HG03103 (cell line): ENCODE measurements around the gene KLHL22.
"Not testable (repeated sequence)": the region's sequence is repeated elsewhere in the genome, so short reads cannot be mapped to it uniquely, and the experiment has no call there.

ENCODE experiments used
- ATAC-seq: cut with Tn5 transposase; IDR thresholded peaks from one replicate; pipeline ENCODE4 v1.9.1; 2021; ENCODE audit warnings: low read depth; ENCODE audit not compliant: unreplicated experiment

KLHL22 gene

DNA sequence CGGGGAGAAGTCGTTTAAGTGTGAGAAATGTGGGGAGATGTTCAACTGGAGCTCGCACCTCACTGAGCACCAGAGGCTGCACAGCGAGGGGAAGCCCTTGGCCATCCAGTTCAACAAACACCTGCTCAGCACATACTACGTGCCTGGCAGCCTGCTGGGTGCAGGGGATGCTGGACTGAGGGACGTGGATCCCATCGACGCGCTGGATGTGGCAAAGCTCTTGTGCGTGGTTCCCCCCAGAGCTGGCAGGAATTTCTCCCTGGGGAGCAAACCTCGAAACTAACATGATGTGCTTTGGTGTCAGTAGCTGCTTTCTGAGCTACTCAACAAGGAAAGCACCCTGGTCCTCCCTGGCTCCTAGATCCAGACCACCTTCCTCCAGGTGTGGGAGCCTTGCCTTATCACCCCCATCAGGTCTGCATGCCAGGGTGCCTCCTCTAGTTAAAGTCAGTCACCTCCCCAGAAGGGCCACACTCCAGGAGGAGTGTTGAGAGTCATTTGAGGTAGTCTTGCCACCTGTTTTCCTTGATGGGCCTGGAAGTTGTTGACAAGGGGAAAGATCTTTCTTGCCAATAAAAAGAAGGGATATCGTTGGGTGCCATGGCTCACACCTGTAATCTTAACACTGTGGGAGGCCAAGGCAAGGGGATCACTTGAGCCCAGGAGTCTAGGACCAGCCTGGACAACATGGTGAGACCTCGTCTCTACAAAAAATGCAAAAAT lies 88.7 kb downstream of the KLHL22 start:
- no peak for ATAC-seq

DNA sequence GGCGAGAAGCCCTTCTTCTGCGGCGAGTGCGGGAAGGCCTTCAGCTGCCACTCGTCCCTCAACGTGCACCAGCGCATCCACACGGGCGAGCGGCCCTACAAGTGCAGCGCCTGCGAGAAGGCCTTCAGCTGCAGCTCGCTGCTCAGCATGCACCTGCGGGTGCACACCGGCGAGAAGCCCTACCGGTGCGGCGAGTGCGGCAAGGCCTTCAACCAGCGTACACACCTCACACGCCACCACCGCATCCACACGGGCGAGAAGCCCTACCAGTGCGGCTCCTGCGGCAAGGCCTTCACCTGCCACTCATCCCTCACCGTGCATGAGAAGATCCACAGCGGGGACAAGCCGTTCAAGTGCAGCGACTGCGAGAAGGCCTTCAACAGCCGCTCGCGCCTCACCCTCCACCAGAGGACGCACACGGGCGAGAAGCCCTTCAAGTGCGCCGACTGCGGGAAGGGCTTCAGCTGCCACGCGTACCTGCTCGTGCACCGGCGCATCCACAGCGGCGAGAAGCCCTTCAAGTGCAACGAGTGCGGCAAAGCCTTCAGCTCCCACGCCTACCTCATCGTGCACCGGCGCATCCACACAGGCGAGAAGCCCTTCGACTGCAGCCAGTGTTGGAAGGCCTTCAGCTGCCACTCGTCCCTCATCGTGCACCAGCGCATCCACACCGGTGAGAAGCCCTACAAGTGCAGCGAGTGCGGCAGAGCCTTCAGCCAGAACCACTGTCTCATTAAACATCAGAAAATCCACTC lies 89.5 kb downstream of the KLHL22 start:
- no peak for ATAC-seq

DNA sequence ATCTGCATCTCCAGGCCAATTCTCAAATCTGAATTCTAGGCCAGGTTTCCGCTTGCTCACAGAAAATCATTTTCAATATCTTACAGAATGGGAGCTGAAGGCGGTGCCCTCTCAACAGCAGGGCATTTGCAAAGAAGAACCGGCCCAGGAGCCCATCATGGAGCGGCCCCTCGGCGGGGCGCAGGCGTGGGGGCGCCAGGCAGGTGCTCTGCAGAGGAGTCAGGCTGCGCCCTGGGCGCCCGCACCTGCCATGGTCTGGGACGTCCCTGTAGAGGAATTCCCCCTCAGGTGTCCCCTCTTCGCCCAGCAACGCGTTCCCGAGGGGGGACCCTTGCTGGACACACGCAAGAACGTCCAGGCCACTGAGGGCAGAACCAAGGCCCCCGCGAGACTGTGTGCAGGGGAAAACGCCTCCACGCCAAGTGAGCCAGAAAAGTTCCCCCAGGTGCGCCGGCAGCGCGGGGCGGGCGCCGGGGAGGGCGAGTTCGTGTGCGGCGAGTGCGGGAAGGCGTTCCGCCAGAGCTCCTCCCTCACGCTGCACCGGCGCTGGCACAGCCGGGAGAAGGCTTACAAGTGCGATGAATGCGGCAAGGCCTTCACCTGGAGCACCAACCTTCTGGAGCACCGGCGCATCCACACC lies 90.2 kb downstream of the KLHL22 start:
- no peak for ATAC-seq

DNA sequence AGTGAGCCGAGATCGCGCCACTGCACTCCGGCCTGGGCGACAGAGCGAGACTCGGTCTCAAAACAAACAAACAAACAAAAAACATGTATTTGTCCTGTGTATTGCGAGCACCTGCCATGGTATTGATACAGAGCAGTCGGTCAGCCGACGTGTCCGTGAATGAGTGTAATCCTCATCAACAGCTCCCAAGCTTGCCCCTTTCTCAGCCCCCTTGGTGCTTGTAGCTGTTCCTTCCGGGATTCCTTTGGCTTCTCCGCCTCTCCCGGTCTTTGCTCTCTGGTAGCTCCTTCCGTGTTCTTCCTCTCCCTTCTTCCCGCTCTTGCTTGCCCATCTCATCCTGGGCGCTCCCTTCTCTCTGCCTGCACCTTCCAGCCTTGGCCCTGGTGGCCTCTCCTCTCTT lies 90.7 kb downstream of the KLHL22 start:
- ATAC-seq, result no peak

DNA sequence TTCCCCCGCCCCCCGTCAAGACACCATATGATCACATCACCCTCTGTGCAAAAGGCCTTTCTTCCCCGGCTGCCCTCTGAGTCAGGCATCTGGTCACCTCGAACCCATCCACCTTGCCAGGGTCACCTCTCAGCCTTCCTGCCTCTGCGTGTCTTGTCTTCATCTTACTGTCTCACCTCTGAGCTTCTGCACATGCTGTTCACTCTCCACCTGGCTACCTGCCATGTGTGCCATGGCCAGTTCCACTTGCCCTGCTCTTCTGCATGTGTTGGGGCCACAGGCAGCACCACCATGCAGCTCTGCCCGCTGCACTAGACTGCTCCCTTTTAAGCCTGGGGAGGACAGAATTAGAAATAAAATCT lies 91.8 kb downstream of the KLHL22 start:
- ATAC-seq, result no peak

DNA sequence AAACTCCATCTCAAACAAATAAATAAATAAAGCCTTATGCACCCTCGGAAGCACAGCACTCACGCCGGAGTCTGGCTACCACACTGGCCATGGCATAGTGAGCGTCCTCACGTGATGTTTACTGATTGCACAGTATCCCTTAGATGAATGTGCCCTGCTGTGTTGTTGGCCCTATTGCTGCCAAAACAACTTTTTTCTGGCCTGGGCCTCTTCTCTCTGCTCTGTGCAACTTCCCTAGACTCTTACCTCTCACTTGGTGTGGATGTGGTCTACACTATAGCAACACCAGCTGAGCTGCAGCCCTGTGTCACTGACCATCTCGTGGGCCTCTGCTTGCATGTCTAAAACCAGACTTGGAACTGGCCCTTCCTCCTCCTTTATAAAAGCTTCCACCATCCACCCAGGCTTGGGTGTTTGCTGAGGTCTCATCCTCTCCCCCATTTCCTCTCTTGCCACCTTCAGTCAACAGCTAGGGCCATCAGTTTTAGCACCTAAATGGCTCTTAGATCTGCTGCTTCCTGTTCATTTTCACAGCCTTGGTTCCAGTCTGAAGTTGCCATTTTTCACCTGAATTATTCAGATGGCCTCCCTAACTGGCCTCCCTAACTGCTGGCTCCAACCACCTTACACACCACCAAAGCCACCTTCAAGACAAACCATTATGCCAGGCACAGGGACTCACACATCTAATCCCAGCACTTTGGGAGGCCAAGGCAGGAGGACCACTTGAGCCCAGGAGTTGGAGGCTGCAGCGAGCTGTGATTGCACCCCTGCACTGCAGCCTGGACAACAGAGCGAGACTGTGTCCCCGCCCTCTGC lies 92.4 kb downstream of the KLHL22 start:
- ATAC-seq, result no peak

DNA sequence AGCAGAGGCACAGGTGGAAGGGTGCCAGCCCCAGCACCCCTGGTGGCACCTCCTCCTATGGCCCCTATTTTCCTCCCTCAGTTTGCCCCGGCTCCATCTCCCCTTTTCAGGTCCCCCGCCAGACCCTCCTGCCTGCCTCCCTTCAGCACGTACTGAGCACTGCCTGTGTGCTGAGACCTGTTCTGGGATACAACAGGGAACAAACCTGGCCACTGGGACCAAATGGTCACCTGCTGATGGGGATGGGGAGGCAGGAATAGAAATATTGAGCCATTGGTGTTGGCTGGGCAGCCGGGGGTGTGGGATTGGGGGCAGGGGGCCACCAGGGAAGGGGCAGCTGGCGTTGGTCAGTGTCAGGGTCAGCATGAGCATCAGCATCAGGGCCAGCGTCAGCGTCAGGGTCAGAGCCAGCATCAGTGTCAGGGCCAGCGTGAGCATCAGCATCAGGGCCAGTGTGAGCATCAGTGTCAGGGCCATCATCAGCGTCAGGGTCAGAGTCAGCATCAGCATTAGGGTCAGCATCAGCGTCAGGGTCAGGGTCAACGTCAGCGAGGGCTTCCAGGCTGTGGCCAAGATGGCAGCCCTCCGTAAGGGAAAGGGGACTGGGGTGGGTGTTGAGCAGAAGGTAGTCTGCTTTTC lies 94.1 kb downstream of the KLHL22 start:
- ATAC-seq, result no peak

DNA sequence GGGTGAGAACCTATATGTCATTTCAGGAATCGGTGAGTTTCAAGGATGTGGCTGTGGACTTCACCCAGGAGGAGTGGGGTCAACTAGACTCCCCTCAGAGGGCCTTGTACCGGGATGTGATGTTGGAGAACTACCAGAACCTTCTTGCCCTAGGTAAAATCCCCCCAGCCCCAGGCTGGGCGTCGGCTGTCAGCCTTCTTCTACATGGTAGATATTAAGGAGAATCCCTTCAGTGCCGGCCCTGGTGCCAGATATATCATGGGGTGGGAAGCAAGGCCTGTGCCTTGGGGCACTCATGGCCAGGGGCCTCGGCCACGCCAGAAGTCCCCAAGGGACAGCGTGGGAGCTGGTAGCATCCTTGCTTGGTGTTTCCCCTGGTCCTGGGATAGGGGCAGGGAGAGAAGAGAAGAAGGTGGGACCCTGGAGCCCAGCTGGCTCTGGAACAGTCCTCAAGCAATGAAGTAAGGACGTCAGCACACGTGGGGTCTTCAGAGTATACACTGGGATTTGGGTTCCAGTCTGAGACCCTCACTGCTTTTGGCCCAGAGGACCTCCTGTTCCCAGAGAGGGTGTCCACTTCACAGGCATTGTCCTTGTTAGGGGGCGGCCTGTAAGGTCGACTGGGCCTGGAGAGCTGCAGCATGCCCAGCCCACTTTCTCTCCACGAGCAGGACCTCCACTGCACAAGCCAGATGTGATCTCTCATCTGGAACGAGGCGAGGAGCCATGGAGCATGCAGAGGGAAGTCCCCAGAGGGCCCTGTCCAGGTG lies 94.8 kb downstream of the KLHL22 start:
- no peak for ATAC-seq

DNA sequence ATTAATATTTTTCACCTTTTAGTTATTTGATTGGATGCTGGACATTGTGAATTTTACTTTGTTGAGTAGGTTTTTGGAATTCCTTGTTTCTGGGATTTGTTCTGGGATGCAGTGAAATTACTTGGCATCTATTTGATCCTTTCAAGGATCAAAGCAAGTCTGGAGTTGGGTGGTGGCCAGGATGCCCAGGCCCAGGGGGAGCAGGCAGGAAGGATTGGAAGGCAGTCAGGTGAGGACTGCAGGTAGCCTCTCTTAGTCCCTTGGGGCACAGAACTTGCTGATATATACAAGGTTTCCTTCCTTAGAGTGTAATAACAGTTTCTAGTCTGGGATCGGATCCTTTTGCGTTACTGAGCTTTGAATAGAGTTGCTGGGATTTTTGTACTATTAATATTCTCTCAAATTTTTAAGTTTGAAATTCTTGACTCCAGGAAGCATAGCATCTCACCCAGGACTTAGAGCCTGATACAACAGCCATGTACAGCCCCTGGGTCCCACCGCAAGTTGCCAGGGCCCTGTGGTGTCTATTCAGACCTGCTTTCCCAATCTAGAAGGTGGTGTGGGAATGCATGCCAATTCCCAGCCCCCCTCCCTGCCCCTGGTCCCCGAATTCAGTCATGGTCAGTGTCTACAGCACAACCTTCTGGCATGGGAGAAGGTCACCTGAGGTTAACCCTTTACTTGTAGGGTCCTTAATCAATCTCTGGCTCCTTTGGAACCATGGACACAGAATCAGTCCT lies 95.6 kb downstream of the KLHL22 start:
- no peak for ATAC-seq

DNA sequence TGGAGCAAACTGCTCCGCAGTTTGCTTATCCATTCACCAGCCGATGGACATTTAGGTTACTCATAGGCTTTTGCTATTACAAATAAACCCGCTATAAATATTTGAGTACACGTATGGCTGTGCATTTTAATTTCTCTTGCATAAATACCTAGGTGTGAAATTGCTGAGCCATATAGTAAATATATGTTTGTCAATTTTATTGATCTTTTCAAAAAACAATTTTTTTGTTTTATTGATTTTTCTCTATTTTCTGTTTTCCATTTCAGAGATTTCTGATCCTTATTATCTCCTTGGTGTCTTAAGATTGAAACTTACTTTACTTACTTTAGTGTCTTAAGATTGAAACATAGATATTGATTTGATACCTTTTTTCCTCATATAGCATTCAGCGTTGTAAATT lies 97.2 kb downstream of the KLHL22 start:
- ATAC-seq, result no peak

DNA sequence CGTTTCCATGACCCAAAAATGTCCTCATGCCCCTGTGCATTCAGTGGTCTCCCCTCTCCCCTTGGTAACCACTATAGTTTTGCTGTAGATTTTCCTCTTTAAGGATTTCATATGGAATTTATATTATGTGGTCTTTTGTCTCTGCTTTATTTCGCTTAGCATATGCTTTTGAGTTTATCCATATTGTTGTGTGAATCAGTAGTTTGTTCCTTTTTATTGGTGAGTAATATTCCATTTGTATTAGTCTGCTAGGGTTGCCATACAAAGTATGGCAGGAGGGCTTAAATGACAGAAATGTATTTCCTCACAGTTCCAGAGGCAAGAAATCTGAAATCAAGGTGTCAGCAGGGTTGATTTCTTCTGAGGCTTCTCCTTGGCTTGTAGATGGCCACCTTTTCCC lies 98.1 kb downstream of the KLHL22 start:
- no peak for ATAC-seq

DNA sequence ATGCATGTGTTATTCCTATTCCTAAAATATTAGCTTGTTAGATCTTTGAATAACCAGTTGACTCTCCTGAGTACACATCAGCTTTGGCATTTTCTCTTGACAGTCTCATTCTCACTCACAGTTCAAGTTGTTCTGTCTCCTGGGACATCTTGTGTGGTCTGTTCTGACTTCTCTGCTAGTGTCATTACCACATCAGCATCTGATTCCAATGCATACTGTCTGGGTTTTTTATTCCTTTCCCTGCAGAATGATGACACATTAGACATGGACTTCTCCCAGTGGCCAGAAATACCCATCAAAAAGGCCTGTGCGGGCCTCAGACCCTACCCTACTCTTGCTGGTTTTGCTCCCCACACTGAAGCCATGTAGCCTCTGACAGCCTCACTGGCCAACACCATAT lies 99.0 kb downstream of the KLHL22 start:
- ATAC-seq, result no peak

DNA sequence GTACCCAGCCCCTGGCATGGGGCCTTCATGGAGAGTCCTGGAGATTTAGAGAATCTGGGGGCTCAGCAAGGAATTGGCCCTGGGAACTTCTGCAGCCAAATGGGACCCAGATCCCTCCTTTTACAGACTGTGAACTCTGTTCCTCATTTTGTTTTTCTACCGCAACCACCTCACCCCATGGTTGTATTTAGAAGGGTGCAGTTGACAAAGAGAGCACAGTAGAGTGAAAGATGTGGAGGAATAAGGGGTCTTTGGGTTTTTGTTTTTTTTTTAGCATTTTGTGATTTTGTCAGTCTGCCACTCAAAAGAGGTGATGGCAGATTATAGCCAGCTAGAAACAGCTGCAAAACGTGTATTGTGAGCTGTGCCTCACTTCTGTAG lies 99.7 kb downstream of the KLHL22 start:
- no peak for ATAC-seq

DNA sequence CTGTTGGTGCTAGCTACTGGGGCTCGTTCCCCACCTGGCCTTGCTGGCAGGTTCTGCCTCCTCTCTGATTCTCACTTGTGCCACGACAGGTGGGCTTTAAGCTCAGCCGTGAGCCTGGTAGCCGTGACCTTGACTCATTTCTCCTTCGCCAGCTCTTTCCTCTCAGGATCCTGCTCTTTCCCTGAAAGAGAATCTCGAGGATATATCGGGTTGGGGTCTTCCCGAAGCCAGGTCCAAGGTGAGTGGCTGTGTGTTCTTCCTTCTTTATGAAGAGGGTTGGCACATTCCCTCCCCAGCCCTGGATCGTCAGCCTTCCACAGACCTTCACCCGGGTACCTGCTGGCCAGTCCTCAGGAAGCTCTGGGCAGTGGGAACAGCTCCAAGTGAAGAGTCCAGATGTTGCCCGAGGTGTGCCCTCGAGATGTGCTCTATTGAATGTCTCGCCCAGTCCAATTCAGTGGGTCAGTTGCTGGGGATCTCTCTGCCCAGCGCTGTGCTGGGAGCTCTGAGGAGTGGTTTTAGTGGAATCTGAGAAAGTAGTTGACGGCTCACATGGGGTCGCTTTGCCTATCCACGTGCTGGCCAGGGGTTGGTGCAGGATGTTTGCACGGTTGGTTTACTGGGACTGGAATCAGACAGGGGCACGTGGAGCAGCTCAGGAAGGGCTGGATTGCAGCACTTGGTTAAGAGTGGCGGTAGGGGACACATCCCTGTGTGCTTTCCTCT lies 100.3 kb downstream of the KLHL22 start:
- no peak for ATAC-seq

DNA sequence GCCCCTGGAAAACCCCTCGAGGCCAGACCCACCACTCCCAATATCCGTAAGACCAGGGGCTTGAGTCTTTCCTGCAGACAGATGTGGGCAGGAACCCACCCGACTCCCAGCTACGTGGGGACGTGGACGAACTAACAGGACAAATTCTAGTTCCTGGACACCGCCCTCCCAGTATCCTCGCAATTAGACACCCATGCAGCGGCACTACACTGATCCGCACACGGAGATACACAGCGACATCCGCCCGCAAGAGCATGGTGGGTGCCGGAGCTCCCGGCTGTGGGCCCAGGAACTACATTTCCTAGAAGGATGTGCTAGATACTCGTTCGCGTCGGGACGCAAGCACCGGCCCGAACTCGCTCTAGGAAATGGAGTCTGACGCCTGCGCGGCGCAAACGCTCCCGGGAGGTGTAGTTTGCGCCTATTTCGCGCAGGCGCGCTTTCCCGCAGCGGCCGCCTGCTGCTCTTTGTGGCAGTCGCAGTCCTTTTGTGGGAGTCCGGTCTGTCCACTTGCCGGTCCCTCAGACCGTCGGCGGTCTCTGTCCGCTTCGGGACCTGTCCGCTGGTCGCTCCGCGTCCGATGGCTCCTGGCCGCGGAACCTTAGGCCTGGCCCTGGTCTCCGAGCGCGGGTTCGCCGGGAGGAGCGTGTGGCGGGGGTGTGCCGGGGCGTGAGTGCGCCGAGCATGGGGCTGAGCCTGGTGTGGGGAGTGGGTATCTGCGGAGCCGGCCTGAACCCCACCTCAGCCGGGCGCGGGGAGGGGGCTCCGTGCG lies 101.7 kb downstream of the KLHL22 start, which contains the start of gene ZNF74:
ZNF74 (plus strand) TSS at position 447 of the 772 bp plus-strand sequence. CDS start 478 bp downstream, outside the sequence.
- ATAC-seq, result no peak

DNA sequence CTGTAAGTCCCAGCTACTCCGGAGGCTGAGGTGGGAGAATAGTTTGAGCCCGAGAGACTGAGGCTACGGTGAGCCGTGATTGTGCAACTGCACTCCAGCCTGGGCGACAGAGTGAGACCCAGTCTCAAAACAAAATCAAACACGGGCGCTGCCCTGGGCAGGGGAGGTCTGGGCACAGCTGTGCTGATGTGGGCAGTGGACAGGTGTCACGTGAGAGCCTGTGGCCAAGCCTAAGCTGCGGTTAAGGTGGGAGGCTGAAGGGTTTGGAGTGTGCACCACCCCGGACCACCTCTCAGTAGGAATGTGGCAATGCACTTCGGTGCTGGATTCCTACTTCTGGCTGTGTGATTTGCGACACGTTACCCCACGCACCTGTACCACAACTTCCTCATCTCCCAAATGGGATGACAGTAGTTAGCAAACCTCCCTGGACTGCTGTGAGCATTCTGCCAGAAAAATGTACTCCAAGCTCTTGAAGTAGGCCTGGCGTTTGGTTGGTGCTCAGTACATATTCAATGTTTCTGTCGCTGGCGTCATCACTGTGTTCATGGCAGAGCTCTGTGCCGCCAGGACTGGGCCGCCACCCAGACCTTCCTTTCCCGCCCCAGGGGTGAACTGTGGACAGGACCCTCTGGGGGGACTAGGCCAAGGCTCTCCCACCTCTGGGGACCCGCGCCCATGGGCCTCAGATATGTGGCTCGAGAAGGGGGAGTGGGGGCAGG lies 102.5 kb downstream of the KLHL22 start:
- no peak for ATAC-seq

DNA sequence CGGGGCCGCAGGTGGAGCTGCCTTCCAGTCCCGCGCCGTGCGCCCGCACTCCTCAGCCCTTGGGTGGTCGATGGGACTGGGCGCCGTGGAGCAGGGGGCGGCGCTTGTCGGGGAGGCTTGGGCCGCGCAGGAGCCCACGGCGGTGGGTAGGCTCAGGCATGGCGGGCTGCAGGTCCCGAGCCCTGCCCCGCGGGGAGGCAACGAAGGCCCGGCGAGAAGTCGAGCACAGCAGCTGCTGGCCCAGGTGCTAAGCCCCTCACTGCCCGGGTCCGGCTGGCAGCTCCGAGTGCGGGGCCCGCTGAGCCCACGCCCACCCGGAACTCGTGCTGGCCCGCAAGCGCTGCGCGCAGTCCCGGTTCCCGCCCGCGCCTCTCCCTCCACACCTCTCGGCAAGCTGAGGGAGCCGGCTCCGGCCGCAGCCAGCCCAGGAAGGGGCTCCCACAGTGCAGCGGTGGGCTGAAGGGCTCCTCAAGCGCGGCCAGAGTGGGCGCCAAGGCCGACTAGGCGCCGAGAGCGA lies 103.2 kb downstream of the KLHL22 start:
- not testable (repeated sequence) for ATAC-seq
